Aorta (tissue), 5 donors: ENCODE data around the gene NISCH. TPM values are rescaled to one million over a fixed set of nuclear protein-coding genes. Genes with fewer than 3 reads are reported as not detected.

ENCODE experiments used
- ATAC-seq: fragments of 200-7000 bp; cut with Tn5 transposase; one replicate; pipeline ENCODE4 v1.9.1; 2022; ENCODE audit warnings: moderate library complexity; ENCODE audit not compliant: low FRiP score
- DNase-seq, 2 donors: peaks; one replicate each; pipeline ENCODE4 v3.0.0-alpha.2; 2020
- H3K27ac ChIP-seq, 2 donors: one replicate each; pipeline ENCODE4 v1.5.1; 2013; ENCODE audit warnings: low read length in 2 of 2, mild to moderate bottlenecking in 2 of 2, moderate library complexity in 2 of 2, control low read depth in 1 of 2, inconsistent platforms in 1 of 2, low read depth in 1 of 2
- H3K27me3 ChIP-seq, 2 donors: one replicate each; pipeline ENCODE4 v1.6.1; 2013; ENCODE audit warnings: control low read depth in 1 of 2, low read length in 1 of 2, mild to moderate bottlenecking in 1 of 2, moderate library complexity in 1 of 2; ENCODE audit not compliant: insufficient read depth in 2 of 2, control insufficient read depth in 1 of 2
- H3K36me3 ChIP-seq, 2 donors: one replicate each; pipeline ENCODE4 v1.6.1; 2013; ENCODE audit warnings: control low read depth in 1 of 2, low read length in 1 of 2, mild to moderate bottlenecking in 1 of 2; ENCODE audit not compliant: insufficient read depth in 2 of 2, control insufficient read depth in 1 of 2
- H3K4me1 ChIP-seq, 2 donors: one replicate each; pipeline ENCODE4 v1.6.1; 2013; ENCODE audit warnings: low read length in 2 of 2, control low read depth in 1 of 2, mild to moderate bottlenecking in 1 of 2, moderate library complexity in 1 of 2; ENCODE audit not compliant: insufficient read depth in 2 of 2, control insufficient read depth in 1 of 2
- H3K4me3 ChIP-seq, 2 donors: one replicate each; pipeline ENCODE4 v1.5.1; 2013; ENCODE audit warnings: low read length in 2 of 2, control low read depth in 1 of 2, mild to moderate bottlenecking in 1 of 2
- H3K9me3 ChIP-seq: one replicate; pipeline ENCODE4 v1.6.1; 2013; ENCODE audit warnings: mild to moderate bottlenecking, low read length; ENCODE audit not compliant: control insufficient read depth
- WGBS, 2 donors: extraction: QIAGEN DNeasy Blood & Tissue Kit; methylation state at CpG; one replicate each; pipeline ENCODE4 v1.1.7; 2013; 5-methylcytosine and 5-hydroxymethylcytosine counted together
- intact Hi-C, 2 donors: fragments of 100-400 bp; cut with DNase I; formaldehyde crosslinking; loops; one replicate each; pipeline versions ENCODE4 v1.14.2 to v1.15.0; 2022
- polyA plus RNA-seq, 2 donors: library from polyadenylated mRNA; stranded (reverse); fragments of 200-250 nt; gene quantifications; one replicate each; pipeline ENCODE4 v1.2.3, GENCODE V29; 2013
- total RNA-seq, 2 donors: library from RNA; stranded (reverse); fragmentation: NEBNext Ultra II Directional; extraction: Animal tissue kit (Norgen Biotek cat#: 25700); gene quantifications; one replicate each; pipeline ENCODE4 v1.2.1, GENCODE V29; 2021
- donor health status: healthy with polysubstance abuse.
- donor health status: Bipolar disorder and iron deficiency.
- donor health status: DM: no; HTN: no; CAD: no.
- donor health status: DM: no; HTN: no; CAD: no.
- donor health status: DM: yes; HTN: yes; CAD: no.

NISCH gene
- total and polyA plus RNA-seq, 4 donors = 13.3 to 157 (median 101) TPM

DNA sequence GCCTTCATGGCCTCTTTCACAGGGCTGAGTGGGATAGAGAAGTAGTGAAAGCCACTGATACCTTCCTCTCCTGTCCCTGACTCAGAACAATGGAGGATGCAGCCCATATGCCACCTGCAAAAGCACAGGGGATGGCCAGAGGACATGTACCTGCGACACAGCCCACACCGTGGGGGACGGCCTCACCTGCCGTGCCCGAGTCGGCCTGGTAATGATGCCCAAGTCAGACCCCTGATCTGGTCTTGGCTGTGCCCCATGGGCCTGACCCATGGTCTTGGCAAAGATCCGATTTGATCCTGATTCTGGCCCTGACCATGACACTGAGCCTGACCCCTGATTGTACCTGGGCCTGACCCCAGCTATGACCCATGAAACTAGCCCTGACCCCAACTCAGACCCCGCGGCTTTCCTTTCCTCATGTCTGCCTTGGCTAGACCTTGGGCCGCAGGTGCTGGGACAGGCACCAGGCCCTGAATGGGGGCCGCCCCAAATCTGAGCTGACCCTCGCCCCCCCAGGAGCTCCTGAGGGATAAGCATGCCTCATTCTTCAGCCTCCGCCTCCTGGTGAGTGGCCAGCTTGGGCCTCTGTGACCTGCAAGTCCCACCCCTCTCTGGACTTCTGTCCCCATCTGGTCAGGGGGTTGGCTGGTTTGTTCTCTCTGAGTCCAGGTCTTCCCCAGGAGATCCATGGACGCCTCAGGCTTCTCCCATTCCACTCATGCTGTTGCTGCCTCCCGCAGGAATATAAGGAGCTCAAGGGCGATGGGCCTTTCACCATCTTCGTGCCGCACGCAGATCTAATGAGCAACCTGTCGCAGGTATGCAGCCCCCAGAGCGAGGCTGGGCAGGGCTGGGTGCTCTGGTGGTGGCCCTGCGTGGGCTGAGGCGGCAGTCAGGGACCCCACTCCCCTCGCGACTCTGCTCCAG is 62.7 kb downstream of the NISCH start:
- Histone ChIP-seq H3K36me3 (no peaks in the 10 kb centered on the region), H3K9me3 (no peaks in the 10 kb centered on the region), H3K4me3 (no peak overlapping the region), H3K27ac (no peak overlapping the region), H3K4me1 (no peaks in the 10 kb centered on the region), H3K27me3 (no peaks in the 10 kb centered on the region)
- WGBS, 2 donors = 83 to 85% methylated on average over 25 of the region's 25 CpGs
- intact Hi-C loops = no loop called here
- ATAC-seq (no peak), DNase-seq (no peak)

DNA sequence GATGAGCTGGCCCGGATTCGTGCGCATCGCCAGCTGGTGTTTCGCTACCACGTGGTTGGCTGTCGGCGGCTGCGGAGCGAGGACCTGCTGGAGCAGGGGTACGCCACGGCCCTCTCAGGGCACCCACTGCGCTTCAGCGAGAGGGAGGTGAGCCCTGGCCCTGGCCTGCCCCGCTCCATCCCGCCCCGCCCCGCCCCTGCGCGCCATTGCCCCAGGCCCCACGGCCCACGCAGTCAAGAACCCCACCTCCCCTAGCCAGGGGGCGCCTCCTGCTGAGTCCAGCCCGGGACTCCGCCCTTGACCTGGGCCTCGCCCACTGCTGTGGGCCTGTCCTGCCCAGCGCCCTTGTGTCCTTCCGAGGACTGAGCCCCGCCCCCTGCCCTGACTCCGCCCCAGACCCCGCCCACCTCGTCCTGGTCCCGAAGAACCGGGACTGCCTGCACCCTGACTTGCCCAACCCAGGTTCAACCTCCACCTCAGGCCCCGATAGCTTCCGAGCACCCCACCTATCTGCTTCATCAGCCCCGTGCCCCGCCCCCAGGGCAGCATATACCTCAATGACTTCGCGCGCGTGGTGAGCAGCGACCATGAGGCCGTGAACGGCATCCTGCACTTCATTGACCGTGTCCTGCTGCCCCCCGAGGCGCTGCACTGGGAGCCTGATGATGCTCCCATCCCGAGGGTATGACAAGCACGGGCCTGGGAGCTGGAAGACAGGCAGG is 63.5 kb downstream of the NISCH start:
- intact Hi-C loops = no loop called here
- Histone ChIP-seq H3K27ac (no peak overlapping the region), H3K4me1 (no peaks in the 10 kb centered on the region), H3K36me3 (no peaks in the 10 kb centered on the region), H3K9me3 (no peaks in the 10 kb centered on the region), H3K27me3 (no peaks in the 10 kb centered on the region), H3K4me3 (no peak overlapping the region)
- 36 to 39% methylated on average over 43 to 50 of the region's 50 CpGs for WGBS, 2 donors
- DNase-seq (no peak), ATAC-seq (no peak)

DNA sequence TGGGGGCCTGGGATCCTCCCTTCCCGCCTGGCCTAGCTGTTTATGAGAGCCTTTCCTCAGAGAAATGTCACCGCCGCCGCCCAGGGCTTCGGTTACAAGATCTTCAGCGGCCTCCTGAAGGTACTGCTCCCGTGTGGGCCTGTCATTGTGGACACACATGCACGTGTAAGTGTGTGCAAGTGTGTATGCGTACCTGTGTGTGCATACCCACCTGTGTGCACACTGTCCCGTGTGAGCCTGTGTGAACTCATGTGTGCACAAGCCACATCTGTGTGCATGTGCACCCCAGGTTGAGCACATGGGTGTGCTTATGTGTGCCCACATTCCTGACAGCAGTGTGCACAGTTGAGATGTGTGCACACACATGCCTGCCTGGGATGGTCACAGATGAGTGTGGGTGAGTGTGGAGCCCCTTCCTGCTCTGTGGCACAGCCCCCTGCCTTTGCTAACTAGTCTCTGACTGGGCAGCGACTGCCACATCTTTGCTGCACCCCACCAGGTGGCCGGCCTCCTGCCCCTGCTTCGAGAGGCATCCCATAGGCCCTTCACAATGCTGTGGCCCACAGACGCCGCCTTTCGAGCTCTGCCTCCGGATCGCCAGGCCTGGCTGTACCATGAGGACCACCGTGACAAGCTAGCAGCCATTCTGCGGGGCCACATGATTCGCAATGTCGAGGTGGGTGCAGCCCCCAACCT is 64.2 kb downstream of the NISCH start:
- Histone ChIP-seq H3K9me3 (no peaks in the 10 kb centered on the region), H3K27me3 (no peaks in the 10 kb centered on the region), H3K4me1 (no peaks in the 10 kb centered on the region), H3K36me3 (no peaks in the 10 kb centered on the region), H3K27ac (no peak overlapping the region), H3K4me3 (no peak overlapping the region)
- DNase-seq = no peak
- intact Hi-C loops = no loop called here
- WGBS, 2 donors = 92 to 93% methylated on average over 22 of the region's 22 CpGs
- no peak for ATAC-seq

DNA sequence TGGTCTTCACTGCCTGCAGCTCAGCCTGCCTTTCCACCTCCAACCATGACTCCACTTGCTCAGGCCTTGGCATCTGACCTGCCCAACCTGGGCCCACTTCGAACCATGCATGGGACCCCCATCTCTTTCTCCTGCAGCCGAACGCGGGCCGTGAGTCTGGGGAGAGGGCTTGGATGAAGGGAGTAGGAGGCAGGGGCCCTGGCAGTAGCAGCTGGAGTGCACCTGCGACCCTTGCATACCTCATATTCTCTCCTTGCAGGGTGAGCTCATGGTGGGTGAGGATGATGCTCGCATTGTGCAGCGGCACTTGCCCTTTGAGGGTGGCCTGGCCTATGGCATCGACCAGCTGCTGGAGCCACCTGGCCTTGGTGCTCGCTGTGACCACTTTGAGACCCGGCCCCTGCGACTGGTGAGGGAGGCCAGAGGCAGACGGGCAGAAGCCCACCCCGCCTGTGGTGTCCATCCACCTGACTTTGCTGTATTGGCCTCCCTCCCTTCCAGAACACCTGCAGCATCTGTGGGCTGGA is 64.8 kb downstream of the NISCH start:
- Histone ChIP-seq H3K27ac (no peak overlapping the region), H3K36me3 (no peaks in the 10 kb centered on the region), H3K27me3 (no peaks in the 10 kb centered on the region), H3K9me3 (no peaks in the 10 kb centered on the region), H3K4me1 (no peaks in the 10 kb centered on the region), H3K4me3 (no peak overlapping the region)
- ATAC-seq (no peak), DNase-seq (no peak)
- intact Hi-C loops = no loop called here
- WGBS, 2 donors = 96 to 98% methylated on average over 14 of the region's 14 CpGs

- H3K9me3 ChIP-seq = no peaks in the 10 kb centered on the region
- ATAC-seq (no peak), DNase-seq (peak in 1 of 2 donors; percentile 35)
- H3K4me3 ChIP-seq = no peak overlapping the region
- no peaks in the 10 kb centered on the region for H3K27me3 ChIP-seq
- 91% methylated on average over 20 of the region's 20 CpGs for WGBS, 2 donors
- intact Hi-C loops = no loop called here
- H3K27ac ChIP-seq = no peak overlapping the region
- H3K36me3 ChIP-seq = no peaks in the 10 kb centered on the region
- no peaks in the 10 kb centered on the region for H3K4me1 ChIP-seq
Observed at GRCh38 chr3:52520716-52521487, 65.5 kb downstream of the NISCH start.

- H3K4me1 ChIP-seq = no peaks in the 10 kb centered on the region
- 88 to 90% methylated on average over 8 of the region's 8 CpGs for WGBS, 2 donors
- H3K27ac ChIP-seq = no peak overlapping the region
- no peaks in the 10 kb centered on the region for H3K36me3 ChIP-seq
- H3K27me3 ChIP-seq = no peaks in the 10 kb centered on the region
- ATAC-seq (no peak), DNase-seq (peak; percentile 46 to 53)
- no peak overlapping the region for H3K4me3 ChIP-seq
- no peaks in the 10 kb centered on the region for H3K9me3 ChIP-seq
- intact Hi-C loops = no loop called here
Observed at GRCh38 chr3:52521488-52521824, 66.1 kb downstream of the NISCH start.

GRCh38 chr3:52521881-52522650 is 66.7 kb downstream of the NISCH start:
- Histone ChIP-seq H3K4me1 (no peaks in the 10 kb centered on the region), H3K4me3 (no peak overlapping the region), H3K27ac (no peak overlapping the region), H3K9me3 (no peaks in the 10 kb centered on the region), H3K36me3 (no peaks in the 10 kb centered on the region), H3K27me3 (no peaks in the 10 kb centered on the region)
- intact Hi-C loops = no loop called here
- DNase-seq = peak; percentile 43 to 74
- WGBS, 2 donors = 93 to 95% methylated on average over 33 of the region's 33 CpGs
- no peak for ATAC-seq
